ENCODE data around the gene MCCC2. TPM values are rescaled to one million over a fixed set of nuclear protein-coding genes. Genes with fewer than 3 reads are reported as not detected.

Gene MCCC2
- total and polyA plus RNA-seq, 10 of the 15 experiments (the other 5 are each of a cell fraction or from before 2014, with no cell fraction given): 22.2 to 106 (median 77.7) TPM

GRCh38 chr5:71589903-71590302 is 2.8 kb downstream of the MCCC2 start:
- ChIA-PET POLR2A (no interaction called here), SMC1A (ENCODE audit: uncharacterized antibody, unreplicated experiment) (interaction anchor here (1.3 to 4.3 kb wide), 2 partner anchors 9 to 11 kb away, joined by 3 to 22 read pairs; no protein-coding TSS in a partner anchor), RAD21 (ENCODE audit: unreplicated experiment) (interaction anchor here (2.3 kb wide), 1 partner anchor 11 kb away, joined by 7 read pairs; no protein-coding TSS in a partner anchor), CTCF (interaction anchor here (0.6 to 4.8 kb wide), 3 partner anchors 11 to 115 kb away, joined by 3 to 44 read pairs (median 7); no protein-coding TSS in a partner anchor)
- H3K79me2 ChIP-seq (ENCODE audit: control insufficient read depth, insufficient read depth, low read length): peaks cover 50% of the 10 kb centered on the region
- peaks cover 0 to 3% of the 10 kb centered on the region in 2 experiments; a peak in 1 of 4 replicates for H3K36me3 ChIP-seq (ENCODE audit: control insufficient read depth in 2 of 2, insufficient read depth in 2 of 2, low read length in 1 of 2)
- FAIRE-seq: peak; percentile 66
- peak overlapping the region; percentile 98 for H3K4me3 ChIP-seq
- H3K4me1 ChIP-seq (ENCODE audit: control insufficient read depth, insufficient read depth, low read length): peaks cover 2% of the 10 kb centered on the region; the same call in 1 of the 2 replicates
- H3K4me2 ChIP-seq (ENCODE audit: control insufficient read depth, insufficient read depth): peak overlapping the region; percentile 46
- no peaks in the 10 kb centered on the region for H3K9me3 ChIP-seq (replicated peaks; ENCODE audit: control insufficient read depth, insufficient read depth, low read length)
- H4K20me1 ChIP-seq (ENCODE audit: control insufficient read depth, insufficient read depth): no peaks in the 10 kb centered on the region
- no peak overlapping the region for H2AFZ ChIP-seq (ENCODE audit: control insufficient read depth, low read depth, low read length)
- peak overlapping the region; percentile 25; the same call in 1 of the 2 replicates for H3K27ac ChIP-seq (ENCODE audit: control insufficient read depth, insufficient read depth)
- peak; percentile 36 for DNase-seq (ENCODE audit: low read depth, low spot score)
- peak; percentile 7 for ATAC-seq
- H3K27me3 ChIP-seq (replicated peaks in 1 of 2; ENCODE audit: control insufficient read depth in 2 of 2, insufficient read depth in 2 of 2, low read length in 1 of 2): no peaks in the 10 kb centered on the region
- 23% methylated on average over 2 of the region's 2 CpGs for WGBS (ENCODE audit: insufficient coverage, insufficient replicate concordance, low lambda C conversion rate, missing lambda C conversion rate)
- in situ Hi-C loops (cut with MboI): no loop called here
- BruUV-seq (replicated peaks): no TSS peak
- H3K9ac ChIP-seq (ENCODE audit: control insufficient read depth, insufficient read depth, low read length): no peak overlapping the region; the same call in 1 of the 2 replicates
- intact Hi-C loops (cut with micrococcal nuclease; ENCODE audit: unreplicated experiment): no loop called here
- TF ChIP-seq SIX5 (IDR thresholded peaks at IDR 0.05; ENCODE audit: low read depth, low read length, severe bottlenecking) (no peak), MYB (IDR thresholded peaks at IDR 0.05; ENCODE audit: borderline replicate concordance, low read depth, low read length) (no peak), SMARCA5 (IDR thresholded peaks at IDR 0.05) (no peak), ZNF207 (IDR thresholded peaks at IDR 0.05; ENCODE audit: borderline replicate concordance) (no peak), IRF4 (IDR thresholded peaks at IDR 0.05; ENCODE audit: low read depth, low read length) (no peak), ZBTB33 (IDR thresholded peaks at IDR 0.05) (no peak), PRDM15 (CRISPR knock-in tag; IDR thresholded peaks at IDR 0.05) (no peak), MEF2B (IDR thresholded peaks at IDR 0.05; ENCODE audit: partially characterized antibody, poor library complexity, severe bottlenecking) (no peak), POLR2AphosphoS5 (IDR thresholded peaks at IDR 0.05; ENCODE audit: low read length) (no peak), RELA (IDR thresholded peaks at IDR 0.05; ENCODE audit: borderline replicate concordance, partially characterized antibody) (no peak), HDAC2 (IDR thresholded peaks at IDR 0.05) (no peak), E2F4 (IDR thresholded peaks at IDR 0.05; ENCODE audit: low read depth, low read length) (no peak)
- TF ChIP-seq, protein P1, sequence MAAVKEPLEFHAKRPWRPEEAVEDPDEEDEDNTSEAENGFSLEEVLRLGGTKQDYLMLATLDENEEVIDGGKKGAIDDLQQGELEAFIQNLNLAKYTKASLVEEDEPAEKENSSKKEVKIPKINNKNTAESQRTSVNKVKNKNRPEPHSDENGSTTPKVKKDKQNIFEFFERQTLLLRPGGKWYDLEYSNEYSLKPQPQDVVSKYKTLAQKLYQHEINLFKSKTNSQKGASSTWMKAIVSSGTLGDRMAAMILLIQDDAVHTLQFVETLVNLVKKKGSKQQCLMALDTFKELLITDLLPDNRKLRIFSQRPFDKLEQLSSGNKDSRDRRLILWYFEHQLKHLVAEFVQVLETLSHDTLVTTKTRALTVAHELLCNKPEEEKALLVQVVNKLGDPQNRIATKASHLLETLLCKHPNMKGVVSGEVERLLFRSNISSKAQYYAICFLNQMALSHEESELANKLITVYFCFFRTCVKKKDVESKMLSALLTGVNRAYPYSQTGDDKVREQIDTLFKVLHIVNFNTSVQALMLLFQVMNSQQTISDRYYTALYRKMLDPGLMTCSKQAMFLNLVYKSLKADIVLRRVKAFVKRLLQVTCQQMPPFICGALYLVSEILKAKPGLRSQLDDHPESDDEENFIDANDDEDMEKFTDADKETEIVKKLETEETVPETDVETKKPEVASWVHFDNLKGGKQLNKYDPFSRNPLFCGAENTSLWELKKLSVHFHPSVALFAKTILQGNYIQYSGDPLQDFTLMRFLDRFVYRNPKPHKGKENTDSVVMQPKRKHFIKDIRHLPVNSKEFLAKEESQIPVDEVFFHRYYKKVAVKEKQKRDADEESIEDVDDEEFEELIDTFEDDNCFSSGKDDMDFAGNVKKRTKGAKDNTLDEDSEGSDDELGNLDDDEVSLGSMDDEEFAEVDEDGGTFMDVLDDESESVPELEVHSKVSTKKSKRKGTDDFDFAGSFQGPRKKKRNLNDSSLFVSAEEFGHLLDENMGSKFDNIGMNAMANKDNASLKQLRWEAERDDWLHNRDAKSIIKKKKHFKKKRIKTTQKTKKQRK (IDR thresholded peaks at IDR 0.05; ENCODE audit: low read depth, low read length): no peak
